Panc1 (cell line): ENCODE measurements around the gene GAN.

Experiments
- REST ChIP-seq, 2 experiments: IDR thresholded peaks; 2 replicates each; pipeline ENCODE4 v1.6.1; 2011 to 2012; ENCODE audit warnings: low read depth in 2 of 2, control low read depth in 1 of 2, low read length in 1 of 2, mild to moderate bottlenecking in 1 of 2, moderate library complexity in 1 of 2; ENCODE audit not compliant: insufficient read depth in 1 of 2
- TF ChIP-seq, protein P1 (sequence below): fragments of 450-650 bp; IDR thresholded peaks from 2 replicates; pipeline ENCODE4 v1.5.1; 2017; ENCODE audit warnings: mild to moderate bottlenecking

GRCh38 chr16:81316176-81316496, 1.4 kb downstream of the GAN start:
- TF ChIP-seq, protein P1, sequence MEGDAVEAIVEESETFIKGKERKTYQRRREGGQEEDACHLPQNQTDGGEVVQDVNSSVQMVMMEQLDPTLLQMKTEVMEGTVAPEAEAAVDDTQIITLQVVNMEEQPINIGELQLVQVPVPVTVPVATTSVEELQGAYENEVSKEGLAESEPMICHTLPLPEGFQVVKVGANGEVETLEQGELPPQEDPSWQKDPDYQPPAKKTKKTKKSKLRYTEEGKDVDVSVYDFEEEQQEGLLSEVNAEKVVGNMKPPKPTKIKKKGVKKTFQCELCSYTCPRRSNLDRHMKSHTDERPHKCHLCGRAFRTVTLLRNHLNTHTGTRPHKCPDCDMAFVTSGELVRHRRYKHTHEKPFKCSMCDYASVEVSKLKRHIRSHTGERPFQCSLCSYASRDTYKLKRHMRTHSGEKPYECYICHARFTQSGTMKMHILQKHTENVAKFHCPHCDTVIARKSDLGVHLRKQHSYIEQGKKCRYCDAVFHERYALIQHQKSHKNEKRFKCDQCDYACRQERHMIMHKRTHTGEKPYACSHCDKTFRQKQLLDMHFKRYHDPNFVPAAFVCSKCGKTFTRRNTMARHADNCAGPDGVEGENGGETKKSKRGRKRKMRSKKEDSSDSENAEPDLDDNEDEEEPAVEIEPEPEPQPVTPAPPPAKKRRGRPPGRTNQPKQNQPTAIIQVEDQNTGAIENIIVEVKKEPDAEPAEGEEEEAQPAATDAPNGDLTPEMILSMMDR: no peak
- no peak for TF ChIP-seq REST (IDR thresholded peaks at IDR 0.05; ENCODE audit: insufficient read depth in 1 of 2, low read depth in 2 of 2, low read length in 1 of 2)
